HG03139 (cell line): ENCODE results near the gene ENGASE.

ENCODE experiments used
- ATAC-seq: cut with Tn5 transposase; IDR thresholded peaks from one replicate; pipeline ENCODE4 v1.9.1; 2021; ENCODE audit not compliant: unreplicated experiment

Gene ENGASE

GRCh38 chr17:79039171-79039570 is 35.5 kb upstream of the ENGASE start:
- ATAC-seq = no peak

- ATAC-seq = no peak
Observed at GRCh38 chr17:79039886-79040285, 34.7 kb upstream of the ENGASE start.

GRCh38 chr17:79041041-79041570 is 33.5 kb upstream of the ENGASE start:
- ATAC-seq = no peak

GRCh38 chr17:79041723-79042420 is 32.8 kb upstream of the ENGASE start:
- no peak for ATAC-seq

- ATAC-seq = no peak
Observed at GRCh38 chr17:79042421-79043190, 32.0 kb upstream of the ENGASE start.

- no peak for ATAC-seq
Observed at GRCh38 chr17:79043191-79043930, 31.3 kb upstream of the ENGASE start.

GRCh38 chr17:79043931-79044320 is 30.7 kb upstream of the ENGASE start:
- ATAC-seq = no peak

- no peak for ATAC-seq
Observed at GRCh38 chr17:79044462-79044861, 30.2 kb upstream of the ENGASE start.

GRCh38 chr17:79045001-79045729 is 29.5 kb upstream of the ENGASE start:
- no peak for ATAC-seq

GRCh38 chr17:79045842-79046196 is 28.8 kb upstream of the ENGASE start:
- ATAC-seq = no peak

GRCh38 chr17:79046197-79046915 is 28.3 kb upstream of the ENGASE start:
- ATAC-seq = no peak

GRCh38 chr17:79046916-79047280 is 27.7 kb upstream of the ENGASE start:
- no peak for ATAC-seq

- ATAC-seq = no peak
Observed at GRCh38 chr17:79047291-79047920, 27.2 kb upstream of the ENGASE start.

GRCh38 chr17:79047923-79048825 is 26.4 kb upstream of the ENGASE start:
- ATAC-seq = no peak

GRCh38 chr17:79048826-79049755 is 25.5 kb upstream of the ENGASE start:
- ATAC-seq = no peak

- ATAC-seq = no peak
Observed at GRCh38 chr17:79049821-79050220, 24.8 kb upstream of the ENGASE start.

- ATAC-seq = no peak
Observed at GRCh38 chr17:79050551-79050950, 24.1 kb upstream of the ENGASE start.

GRCh38 chr17:79051306-79051705 is 23.3 kb upstream of the ENGASE start:
- no peak for ATAC-seq
